NCI-H524 treated with DMSO at 0.1 percent for 48 hours (cell line): ENCODE results near the gene LRRC72.

Experiments used
- DNase-seq: peaks from one replicate; lab custom pipeline; 2025; lab: John Stamatoyannopoulos, UW

The LRRC72 gene

DNA sequence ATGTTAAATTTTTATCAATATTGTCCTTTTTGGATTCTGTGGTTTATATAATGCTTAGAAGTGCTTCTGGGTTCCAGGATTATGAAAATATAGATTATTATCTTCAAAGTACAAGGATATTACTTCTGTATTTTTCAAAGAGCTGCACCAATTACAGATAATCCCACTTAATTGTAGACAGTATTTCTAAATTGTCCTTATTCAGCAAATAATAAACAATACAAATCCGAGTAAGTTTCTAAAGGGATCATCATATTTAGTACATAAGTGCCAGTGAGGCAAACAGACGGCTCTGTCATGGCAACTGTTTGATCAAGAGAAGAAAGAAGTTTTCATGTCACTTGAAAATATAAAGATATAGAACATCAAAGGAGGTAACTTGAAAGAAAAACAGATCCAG lies 99.8 kb downstream of the LRRC72 start:
- DNase-seq, result no peak

GRCh38 chr7:16627236-16627635 lies 100.6 kb downstream of the LRRC72 start:
- DNase-seq, result no peak

- no peak for DNase-seq
Observed at GRCh38 chr7:16630654-16631053, 104.0 kb downstream of the LRRC72 start.
